VCaP (cell line): ENCODE results near the gene CSH1.
"Not testable (repeated sequence)": the region's sequence is repeated elsewhere in the genome, so short reads cannot be mapped to it uniquely, and the experiment has no call there.

Experiments
- H3K27ac ChIP-seq: fragments of 450-650 bp; 2 replicates; pipeline ENCODE4 v1.5.1; 2017
- TF ChIP-seq, protein P1 (sequence below): fragments of 450-650 bp; conservative IDR thresholded peaks from 2 replicates; pipeline ENCODE4 v1.5.1; 2017; ENCODE audit warnings: mild to moderate bottlenecking, moderate library complexity

Gene CSH1

DNA sequence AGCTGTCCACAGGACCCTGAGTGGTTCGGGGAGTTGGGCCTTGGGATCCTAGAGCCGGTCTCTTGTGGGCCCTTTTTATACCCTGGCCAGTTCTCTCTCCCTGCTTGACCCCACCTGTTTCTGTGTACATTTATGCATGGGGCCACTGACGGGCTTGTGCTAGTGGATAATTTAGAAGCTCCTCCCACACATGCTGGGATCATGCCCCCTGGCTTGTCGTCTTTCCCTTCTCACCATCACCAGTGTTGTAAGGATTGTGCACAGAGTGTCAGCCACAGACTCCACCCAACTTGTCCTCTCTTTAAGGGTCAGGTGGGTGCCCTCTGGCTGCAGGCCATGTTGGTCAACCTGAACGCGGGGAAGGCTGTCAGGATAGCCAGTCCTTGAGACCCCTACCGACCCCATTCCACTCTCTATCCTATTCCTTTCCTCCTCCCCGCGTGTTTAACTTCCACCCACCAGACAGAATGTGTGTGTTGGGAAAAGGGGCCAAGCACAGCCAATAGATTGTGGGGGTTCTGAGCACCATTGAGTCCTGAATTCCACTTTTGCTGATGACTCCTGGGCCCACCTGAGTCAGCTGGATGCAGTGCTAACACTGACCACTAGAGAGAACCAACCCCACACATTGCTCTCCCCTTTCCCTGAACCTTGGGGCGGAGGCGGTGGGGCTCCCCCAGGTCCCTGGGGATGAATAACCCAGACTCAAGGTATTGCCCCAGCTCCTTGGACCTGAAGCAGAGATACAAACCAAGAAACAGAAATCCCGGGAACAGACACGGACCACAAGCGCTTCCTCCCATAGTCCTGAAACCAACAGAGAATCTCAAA is at the start of gene CSH1:
Gene CSH1, minus strand, starts transcription at position 51 of the 831 bp plus-strand sequence. CDS start 63 bp downstream, outside the sequence.
- not testable (repeated sequence) for H3K27ac ChIP-seq

DNA sequence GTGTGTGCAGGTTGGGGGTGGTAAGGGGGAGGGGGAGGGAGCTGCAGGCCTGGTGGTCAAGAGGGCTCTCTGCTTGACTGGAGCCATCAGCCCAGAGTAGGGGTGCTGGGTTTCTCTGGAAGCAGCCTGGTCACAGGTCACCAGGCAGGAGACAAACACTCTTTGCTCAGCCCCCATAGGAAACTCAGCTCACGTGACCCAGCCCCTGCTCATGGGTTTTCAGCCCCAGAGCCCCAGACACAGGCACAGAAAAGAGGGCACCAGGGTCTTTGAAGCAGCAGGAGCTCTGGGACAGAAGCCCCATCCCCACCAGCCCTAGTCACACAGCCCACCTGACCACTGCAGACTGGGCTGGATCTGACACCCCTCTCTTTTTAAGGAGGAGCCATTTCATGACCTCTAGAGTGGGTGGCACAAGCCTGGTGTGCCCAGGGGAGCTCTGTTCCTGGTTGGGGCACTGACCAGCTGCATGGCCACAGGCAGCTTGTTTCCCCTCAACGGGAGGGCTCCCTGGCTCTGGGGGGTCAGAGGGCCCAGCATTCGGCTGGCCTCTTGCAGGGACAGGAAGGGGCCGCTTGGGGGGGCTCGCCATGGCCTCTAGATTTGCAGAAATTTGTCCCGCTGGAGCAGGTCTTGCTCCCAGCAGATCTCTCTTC is 49.5 kb upstream of the CSH1 start:
- no peak overlapping the region for H3K27ac ChIP-seq
- TF ChIP-seq, protein P1, sequence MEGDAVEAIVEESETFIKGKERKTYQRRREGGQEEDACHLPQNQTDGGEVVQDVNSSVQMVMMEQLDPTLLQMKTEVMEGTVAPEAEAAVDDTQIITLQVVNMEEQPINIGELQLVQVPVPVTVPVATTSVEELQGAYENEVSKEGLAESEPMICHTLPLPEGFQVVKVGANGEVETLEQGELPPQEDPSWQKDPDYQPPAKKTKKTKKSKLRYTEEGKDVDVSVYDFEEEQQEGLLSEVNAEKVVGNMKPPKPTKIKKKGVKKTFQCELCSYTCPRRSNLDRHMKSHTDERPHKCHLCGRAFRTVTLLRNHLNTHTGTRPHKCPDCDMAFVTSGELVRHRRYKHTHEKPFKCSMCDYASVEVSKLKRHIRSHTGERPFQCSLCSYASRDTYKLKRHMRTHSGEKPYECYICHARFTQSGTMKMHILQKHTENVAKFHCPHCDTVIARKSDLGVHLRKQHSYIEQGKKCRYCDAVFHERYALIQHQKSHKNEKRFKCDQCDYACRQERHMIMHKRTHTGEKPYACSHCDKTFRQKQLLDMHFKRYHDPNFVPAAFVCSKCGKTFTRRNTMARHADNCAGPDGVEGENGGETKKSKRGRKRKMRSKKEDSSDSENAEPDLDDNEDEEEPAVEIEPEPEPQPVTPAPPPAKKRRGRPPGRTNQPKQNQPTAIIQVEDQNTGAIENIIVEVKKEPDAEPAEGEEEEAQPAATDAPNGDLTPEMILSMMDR, result no peak

DNA sequence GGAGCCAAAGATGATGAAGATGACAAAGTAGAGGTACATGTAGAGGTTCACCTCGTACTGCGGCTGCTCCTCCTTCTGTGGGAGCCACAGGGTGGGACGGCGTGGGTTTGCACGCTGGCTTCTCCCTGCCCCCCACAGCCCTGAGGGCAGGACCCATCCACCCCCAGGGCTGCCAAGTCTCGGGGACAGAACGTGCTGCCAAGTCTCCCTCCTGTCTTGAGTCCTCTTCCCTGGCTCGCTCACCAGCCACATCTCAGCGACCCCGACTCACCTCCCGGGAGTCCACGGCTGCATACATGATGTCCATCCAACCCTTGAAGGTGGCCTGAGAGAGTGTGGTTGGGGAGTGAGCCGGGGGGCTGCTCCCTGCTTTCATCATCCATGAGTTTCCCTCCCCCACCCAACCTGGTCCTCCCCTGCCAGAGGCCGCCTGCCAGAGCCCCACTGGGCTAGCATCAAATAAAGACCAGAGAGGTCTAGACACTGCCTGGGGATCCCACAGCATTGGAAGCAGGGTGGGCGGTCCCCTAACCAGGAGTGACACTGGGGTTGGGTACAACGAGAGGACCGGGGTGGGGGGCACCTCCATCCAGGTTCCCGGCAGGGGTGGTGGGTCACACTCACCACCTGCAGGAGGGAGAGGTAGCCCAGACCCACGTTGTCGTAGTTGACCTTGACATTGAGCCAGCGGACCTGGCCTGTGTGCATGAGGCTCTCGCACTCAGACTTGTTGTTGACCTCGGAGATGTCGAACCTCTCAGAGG is 48.5 kb upstream of the CSH1 start:
- TF ChIP-seq, protein P1, result no peak

DNA sequence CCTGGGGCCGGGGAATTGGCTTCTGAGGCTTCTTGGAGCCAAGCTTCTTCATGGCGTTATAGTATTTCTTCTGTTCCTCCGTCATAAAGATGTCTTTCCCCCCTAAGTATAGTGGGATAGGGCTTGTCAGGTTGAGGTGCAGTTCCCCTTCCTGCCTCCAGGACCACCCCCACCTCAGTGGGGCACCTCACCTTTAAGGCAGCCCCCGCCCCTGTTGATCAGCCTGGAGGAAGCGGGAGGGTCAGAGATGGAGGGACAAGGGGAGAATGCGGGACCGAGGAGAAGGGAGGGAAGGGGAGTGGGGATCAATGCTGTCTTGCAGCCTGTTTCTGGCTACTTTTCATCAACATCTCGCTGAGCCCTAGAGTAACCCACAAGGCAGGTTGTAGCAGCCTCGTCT is 47.4 kb upstream of the CSH1 start:
- H3K27ac ChIP-seq, result no peak overlapping the region
- TF ChIP-seq, protein P1, result no peak

More for the DNA sequence above, 48.5 kb upstream of the CSH1 start:
- no peak overlapping the region for H3K27ac ChIP-seq

DNA sequence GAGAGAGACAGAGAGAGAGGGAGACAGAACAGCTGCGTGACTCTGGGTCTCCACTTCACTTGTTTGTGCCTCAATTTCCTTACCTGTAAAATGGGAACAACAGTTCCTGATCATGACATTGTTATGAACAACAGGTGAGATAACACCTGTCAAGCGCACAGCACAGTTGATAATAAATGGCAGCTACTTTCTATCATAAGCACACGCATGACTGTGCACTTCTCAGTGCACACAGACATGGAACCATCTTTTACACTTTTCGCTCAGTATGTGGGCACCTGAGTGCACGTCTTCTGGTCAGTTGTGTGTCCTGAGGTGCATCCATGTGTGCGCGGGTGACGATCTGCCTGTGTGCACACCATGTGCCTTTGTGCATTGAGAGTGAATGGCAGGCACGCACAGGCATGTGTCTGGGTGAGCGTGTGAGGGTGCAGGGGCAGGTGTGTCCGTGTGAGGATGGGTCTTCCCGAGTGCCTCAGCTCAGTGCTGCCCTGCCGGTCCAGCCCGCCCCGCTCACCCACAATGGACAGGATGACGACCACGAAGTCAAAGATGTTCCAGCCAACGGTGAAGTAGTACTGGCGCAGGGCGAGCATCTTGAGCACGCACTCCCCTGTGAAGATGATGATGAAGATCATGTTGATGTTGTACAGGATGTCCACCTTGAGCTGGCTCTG is 46.1 kb upstream of the CSH1 start:
- H3K27ac ChIP-seq, result no peak overlapping the region

DNA sequence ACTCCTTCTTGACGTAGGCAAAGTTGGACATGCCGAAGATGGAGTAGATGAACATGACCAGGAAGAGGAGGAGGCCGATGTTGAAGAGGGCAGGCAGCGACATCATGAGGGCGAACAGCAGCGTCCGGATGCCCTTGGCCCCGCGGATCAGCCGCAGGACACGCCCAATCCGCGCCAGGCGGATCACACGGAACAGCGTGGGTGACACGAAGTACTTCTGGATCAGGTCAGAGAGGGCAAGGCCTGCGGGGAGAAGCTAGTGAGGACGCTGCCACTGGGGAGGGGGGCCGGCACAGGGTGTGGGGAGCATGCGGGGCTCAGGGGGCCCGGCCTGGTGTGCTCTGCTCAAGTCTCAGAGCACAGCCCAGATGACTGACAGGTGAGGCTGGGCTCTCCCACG is 45.4 kb upstream of the CSH1 start:
- TF ChIP-seq, protein P1, result no peak
- H3K27ac ChIP-seq, result no peak overlapping the region

More for the DNA sequence above, 46.1 kb upstream of the CSH1 start:
- TF ChIP-seq, protein P1, result no peak

DNA sequence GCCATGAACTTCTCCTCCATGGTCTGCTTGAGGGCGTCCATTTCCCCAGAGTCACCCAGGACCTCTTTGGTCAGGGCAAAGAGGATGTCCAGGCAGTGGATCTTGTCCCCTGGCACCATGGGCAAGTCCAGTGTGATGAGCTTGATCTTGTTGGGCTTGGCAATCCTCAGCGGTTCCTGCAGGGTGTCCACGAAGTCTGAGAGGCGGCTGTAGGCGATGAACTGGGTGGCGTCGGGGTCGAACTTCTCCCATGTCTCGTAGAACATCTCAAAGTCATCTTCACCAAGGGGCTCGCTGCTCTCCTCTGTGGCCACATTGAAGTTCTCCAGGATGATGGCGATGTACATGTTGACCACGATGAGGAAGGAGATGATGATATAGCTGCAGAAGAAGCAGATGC is 44.8 kb upstream of the CSH1 start:
- no peak overlapping the region for H3K27ac ChIP-seq
- TF ChIP-seq, protein P1, result no peak
